Measurements from ENCODE around the gene KIAA1328.

GRCh38 chr18:37065254-37065653, 236.3 kb downstream of the KIAA1328 start:
- TF ChIP-seq CTCF (IDR thresholded peaks at IDR 0.05) (no peak), TCF7L2 (IDR thresholded peaks at IDR 0.05; ENCODE audit: low read depth, low read length) (no peak), POLR2AphosphoS5 (IDR thresholded peaks at IDR 0.05; ENCODE audit: low read depth, low read length) (no peak), SIN3A (IDR thresholded peaks at IDR 0.05; ENCODE audit: borderline replicate concordance, insufficient read depth, low read depth, low read length) (no peak), REST (IDR thresholded peaks at IDR 0.05; ENCODE audit: insufficient read depth in 1 of 2, low read depth in 2 of 2, low read length in 1 of 2) (no peak)
